ENCODE data around the gene L3MBTL4.

The L3MBTL4 gene

GRCh38 chr18:5979971-5980457 lies 434.7 kb downstream of the L3MBTL4 start:
- TF ChIP-seq, protein P1, sequence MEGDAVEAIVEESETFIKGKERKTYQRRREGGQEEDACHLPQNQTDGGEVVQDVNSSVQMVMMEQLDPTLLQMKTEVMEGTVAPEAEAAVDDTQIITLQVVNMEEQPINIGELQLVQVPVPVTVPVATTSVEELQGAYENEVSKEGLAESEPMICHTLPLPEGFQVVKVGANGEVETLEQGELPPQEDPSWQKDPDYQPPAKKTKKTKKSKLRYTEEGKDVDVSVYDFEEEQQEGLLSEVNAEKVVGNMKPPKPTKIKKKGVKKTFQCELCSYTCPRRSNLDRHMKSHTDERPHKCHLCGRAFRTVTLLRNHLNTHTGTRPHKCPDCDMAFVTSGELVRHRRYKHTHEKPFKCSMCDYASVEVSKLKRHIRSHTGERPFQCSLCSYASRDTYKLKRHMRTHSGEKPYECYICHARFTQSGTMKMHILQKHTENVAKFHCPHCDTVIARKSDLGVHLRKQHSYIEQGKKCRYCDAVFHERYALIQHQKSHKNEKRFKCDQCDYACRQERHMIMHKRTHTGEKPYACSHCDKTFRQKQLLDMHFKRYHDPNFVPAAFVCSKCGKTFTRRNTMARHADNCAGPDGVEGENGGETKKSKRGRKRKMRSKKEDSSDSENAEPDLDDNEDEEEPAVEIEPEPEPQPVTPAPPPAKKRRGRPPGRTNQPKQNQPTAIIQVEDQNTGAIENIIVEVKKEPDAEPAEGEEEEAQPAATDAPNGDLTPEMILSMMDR (IDR thresholded peaks at IDR 0.05; ENCODE audit: low read depth, low read length, missing control alignments), result no peak
- H3K27ac ChIP-seq, result no peak overlapping the region
- DNase-seq, result no peak
- H3K36me3 ChIP-seq (replicated peaks), result no peaks in the 10 kb centered on the region
- no peak overlapping the region for H3K4me3 ChIP-seq (ENCODE audit: low read depth, low read length)
- in situ Hi-C loops (cut with HindIII; ENCODE audit: low pct_ligation_motif_present, low sequenced_read_pairs), result no loop called here
- H3K27me3 ChIP-seq (replicated peaks), result no peaks in the 10 kb centered on the region

DNA sequence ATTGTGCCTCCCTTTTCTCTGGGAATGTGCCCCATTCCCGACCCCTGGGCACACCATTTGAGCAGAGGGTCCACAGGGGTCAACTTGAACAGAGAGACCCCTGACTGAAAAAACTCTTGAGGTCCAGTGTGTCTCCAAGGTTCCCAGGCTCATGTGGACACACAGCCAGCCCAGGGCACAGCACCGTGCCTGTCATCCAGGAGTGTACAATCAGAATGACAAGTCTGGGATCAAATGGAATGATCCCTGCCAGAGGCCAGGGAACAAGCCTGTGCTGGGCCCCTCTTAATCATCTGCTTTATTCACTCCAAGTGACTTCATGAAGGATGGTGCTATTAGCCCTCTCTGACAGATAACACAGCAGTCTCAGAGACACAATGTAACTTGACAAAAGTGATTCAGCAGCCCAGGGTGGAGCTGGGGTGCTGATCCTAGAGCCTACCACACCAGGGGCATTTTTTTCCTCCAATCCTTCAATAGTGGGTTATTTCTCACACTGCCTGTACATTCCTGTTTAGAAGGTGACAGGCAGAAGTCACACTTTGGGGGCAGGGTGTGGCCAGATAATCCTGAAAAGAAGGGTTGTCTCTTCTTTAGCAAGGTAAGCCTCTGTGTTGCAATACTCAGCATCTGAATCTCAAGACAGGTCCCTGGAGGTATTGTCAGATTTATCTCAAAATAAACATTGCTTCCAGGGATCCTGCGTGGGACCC lies 435.4 kb downstream of the L3MBTL4 start:
- in situ Hi-C loops (cut with HindIII; ENCODE audit: low pct_ligation_motif_present, low sequenced_read_pairs), result no loop called here
- no peak overlapping the region for H3K27ac ChIP-seq
- no peak overlapping the region for H3K4me3 ChIP-seq (ENCODE audit: low read depth, low read length)
- no peaks in the 10 kb centered on the region for H3K36me3 ChIP-seq (replicated peaks)
- H3K27me3 ChIP-seq (replicated peaks), result no peaks in the 10 kb centered on the region
- no peak for DNase-seq
- TF ChIP-seq, protein P1 (IDR thresholded peaks at IDR 0.05; ENCODE audit: low read depth, low read length, missing control alignments), result no peak

DNA sequence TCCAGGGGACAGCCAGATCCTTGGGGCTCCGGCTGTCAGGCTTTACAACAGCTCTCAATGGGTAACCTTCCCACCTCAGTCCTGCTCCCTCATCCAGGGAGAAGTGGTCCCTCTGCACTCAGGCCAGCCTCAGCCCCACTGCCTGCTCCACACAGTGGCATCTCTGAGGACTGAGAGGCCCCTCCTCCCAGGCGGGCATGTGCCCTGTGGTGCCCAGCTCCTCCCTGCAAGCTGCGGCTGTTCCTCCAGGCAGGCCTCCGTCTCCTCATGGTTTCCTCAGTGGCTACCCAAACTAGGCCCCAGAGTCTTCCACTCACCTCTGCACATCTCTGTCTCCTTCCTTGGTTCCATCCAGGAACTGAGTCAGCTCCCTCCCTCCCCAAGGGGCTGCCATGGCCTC lies 437.7 kb downstream of the L3MBTL4 start:
- Histone ChIP-seq H3K36me3 (replicated peaks) (no peaks in the 10 kb centered on the region), H3K4me3 (ENCODE audit: low read depth, low read length) (no peak overlapping the region), H3K27ac (no peak overlapping the region), H3K27me3 (replicated peaks) (no peaks in the 10 kb centered on the region)
- TF ChIP-seq, protein P1 (IDR thresholded peaks at IDR 0.05; ENCODE audit: low read depth, low read length, missing control alignments), result no peak
- in situ Hi-C loops (cut with HindIII; ENCODE audit: low pct_ligation_motif_present, low sequenced_read_pairs), result no loop called here
- no peak for DNase-seq

DNA sequence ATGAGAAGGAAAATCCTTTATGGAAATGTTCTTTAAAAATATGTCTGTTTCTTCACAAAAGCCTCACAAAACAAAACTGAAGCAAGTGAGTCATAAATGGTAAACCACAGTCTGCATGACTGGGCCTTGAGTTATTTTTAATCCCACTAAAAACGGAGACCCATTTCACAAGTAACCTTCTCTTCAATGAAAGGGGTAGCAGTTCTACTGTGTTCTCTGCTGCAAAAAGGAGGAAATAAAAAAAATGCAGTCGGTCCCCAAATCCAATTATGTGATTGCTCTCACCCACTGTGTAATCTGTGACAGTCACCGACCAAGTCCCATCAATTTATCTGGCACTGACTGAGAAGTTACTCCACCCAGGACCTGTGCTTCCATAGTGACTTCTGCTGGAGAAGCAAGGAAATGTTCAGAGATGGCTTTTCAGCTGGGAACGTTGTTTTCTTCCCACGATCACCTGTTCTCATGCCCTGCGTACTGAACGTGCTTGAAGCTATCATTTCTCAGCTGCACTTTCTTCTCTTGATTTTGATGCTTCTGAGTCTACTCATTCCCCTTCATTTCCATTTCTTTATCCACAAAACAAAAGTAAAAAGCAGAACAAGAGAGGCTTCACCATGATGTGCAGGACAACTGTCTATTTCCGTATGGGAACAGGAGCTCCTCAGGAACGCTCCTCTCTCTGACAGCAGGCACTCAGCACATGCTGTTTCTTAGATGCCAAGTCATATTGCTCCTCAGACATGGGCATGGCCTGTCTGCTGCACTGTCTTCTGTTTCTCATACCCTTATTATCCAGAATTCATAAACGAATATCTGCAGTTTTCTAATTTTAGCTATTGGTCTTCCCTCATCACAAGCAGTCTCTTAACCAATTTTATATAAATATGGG lies 439.4 kb downstream of the L3MBTL4 start:
- peak; percentile 75 for DNase-seq

DNA sequence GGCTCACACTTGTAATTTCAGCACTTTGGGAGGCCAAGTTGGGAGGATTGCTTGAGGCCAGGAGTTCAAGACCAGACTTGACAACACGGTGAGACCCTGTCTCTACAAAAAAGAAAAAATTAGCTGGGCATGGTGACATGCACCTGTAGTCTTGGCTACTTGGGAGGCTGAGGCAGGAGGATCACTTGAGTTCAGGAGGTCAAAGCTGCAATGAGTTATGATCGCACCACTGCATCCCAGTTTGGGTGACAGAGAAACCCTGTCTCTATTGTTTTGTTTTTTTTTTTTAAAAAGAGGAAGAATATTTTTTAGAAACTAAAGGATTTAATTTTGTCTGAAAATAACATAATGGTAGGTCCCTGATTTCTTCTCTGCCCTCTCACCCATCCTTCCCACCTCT lies 440.0 kb downstream of the L3MBTL4 start:
- Histone ChIP-seq H3K27me3 (replicated peaks) (no peaks in the 10 kb centered on the region), H3K27ac (no peak overlapping the region), H3K36me3 (replicated peaks) (no peaks in the 10 kb centered on the region), H3K4me3 (ENCODE audit: low read depth, low read length) (no peak overlapping the region)
- DNase-seq, result no peak
- TF ChIP-seq, protein P1 (IDR thresholded peaks at IDR 0.05; ENCODE audit: low read depth, low read length, missing control alignments), result no peak
- in situ Hi-C loops (cut with HindIII; ENCODE audit: low pct_ligation_motif_present, low sequenced_read_pairs), result no loop called here

More for the DNA sequence above, 439.4 kb downstream of the L3MBTL4 start:
- Histone ChIP-seq H3K4me3 (ENCODE audit: low read depth, low read length) (no peak overlapping the region), H3K36me3 (replicated peaks) (no peaks in the 10 kb centered on the region), H3K27me3 (replicated peaks) (no peaks in the 10 kb centered on the region), H3K27ac (no peak overlapping the region)
- in situ Hi-C loops (cut with HindIII; ENCODE audit: low pct_ligation_motif_present, low sequenced_read_pairs), result no loop called here
- TF ChIP-seq, protein P1 (IDR thresholded peaks at IDR 0.05; ENCODE audit: low read depth, low read length, missing control alignments), result peak; percentile 51
